Right lobe of liver (tissue), 6 donors: Measurements from ENCODE around the gene FTO. TPM values are rescaled to one million over a fixed set of nuclear protein-coding genes. Genes with fewer than 3 reads are reported as not detected.

Source experiments
- ATAC-seq, 4 donors: fragments of 200-7000 bp; cut with Tn5 transposase; one replicate each; pipeline ENCODE4 v1.9.1; 2020; ENCODE audit warnings: mild to moderate bottlenecking in 4 of 4, moderate library complexity in 4 of 4
- DNase-seq, 3 donors: peaks; one replicate each; pipeline ENCODE4 v3.0.0-alpha.2; 2020
- H3K27ac ChIP-seq, 3 donors: fragments of 200-600 bp; one replicate each; pipeline ENCODE4 v1.8.0; 2022
- H3K27me3 ChIP-seq, 2 donors: fragments of 200-600 bp; one replicate each; pipeline ENCODE4 v1.8.0; 2022
- H3K36me3 ChIP-seq, 4 donors: fragments of 200-600 bp; sonication (generic) in 1 of 4; one replicate each; pipeline versions ENCODE4 v1.5.1 to v1.8.0; 2017 to 2022; ENCODE audit warnings: control low read depth in 1 of 4
- H3K4me1 ChIP-seq, 4 donors: fragments of 200-600 bp; sonication (generic) in 1 of 4; one replicate each; pipeline versions ENCODE4 v1.5.1 to v1.8.0; 2017 to 2022; ENCODE audit warnings: control low read depth in 1 of 4
- H3K4me3 ChIP-seq, 3 donors: fragments of 200-600 bp; one replicate each; pipeline ENCODE4 v1.8.0; 2022
- H3K9me3 ChIP-seq, 4 donors: fragments of 200-600 bp; sonication (generic) in 1 of 4; one replicate each; pipeline versions ENCODE4 v1.5.1 to v1.8.0; 2017 to 2022; ENCODE audit warnings: control low read depth in 1 of 4
- POLR2A ChIP-seq: fragments of 450-650 bp; IDR thresholded peaks from one replicate; pipeline ENCODE4 v1.6.1; 2017; ENCODE audit warnings: antibody characterized with exemption, mild to moderate bottlenecking
- WGBS: methylation state at CpG from one replicate; pipeline ENCODE4 v1.1.6; 2018; ENCODE audit warnings: low coverage, low lambda C conversion rate; ENCODE audit not compliant: insufficient coverage; ENCODE audit errors: missing lambda C conversion rate; 5-methylcytosine and 5-hydroxymethylcytosine counted together
- intact Hi-C, 2 donors: fragments of 100-400 bp; cut with DNase I; formaldehyde crosslinking; loops; one replicate each; pipeline versions ENCODE4 v1.11.2 to v1.14.1; 2022
- total RNA-seq, 6 experiments: library from RNA; depleted of rRNA in 2 of 6; stranded (reverse); fragments of >200 nt in 2 of 6; fragmentation: NEBNext Ultra II Directional in 3 of 6; extraction: Animal tissue kit (Norgen Biotek cat#: 25700) in 3 of 6; gene quantifications; one replicate each; pipeline versions ENCODE4 v1.1.0 to v1.2.4, GENCODE V29; 2016 to 2023
- TF ChIP-seq, protein P1 (sequence below), 4 donors: fragments of 200-600 bp in 3 of 4; fragments of 450-650 bp in 1 of 4; IDR thresholded peaks; one replicate each; pipeline versions ENCODE4 v1.5.1 to v1.8.0; 2016 to 2022; ENCODE audit warnings: antibody characterized with exemption in 4 of 4, mild to moderate bottlenecking in 2 of 4
- donor health status: DM: no; HTN: yes; CAD: no.
- donor health status: DM: no; HTN: no; CAD: no.
- donor health status: DM: no; HTN: no; CAD: no.
- donor health status: DM: no; HTN: yes; CAD: no.
- donor health status: DM: no; HTN: yes; CAD: no.

The FTO gene
- total RNA-seq, 6 experiments from 2014 or later: 28.9 to 51.6 (median 33.6) TPM

DNA sequence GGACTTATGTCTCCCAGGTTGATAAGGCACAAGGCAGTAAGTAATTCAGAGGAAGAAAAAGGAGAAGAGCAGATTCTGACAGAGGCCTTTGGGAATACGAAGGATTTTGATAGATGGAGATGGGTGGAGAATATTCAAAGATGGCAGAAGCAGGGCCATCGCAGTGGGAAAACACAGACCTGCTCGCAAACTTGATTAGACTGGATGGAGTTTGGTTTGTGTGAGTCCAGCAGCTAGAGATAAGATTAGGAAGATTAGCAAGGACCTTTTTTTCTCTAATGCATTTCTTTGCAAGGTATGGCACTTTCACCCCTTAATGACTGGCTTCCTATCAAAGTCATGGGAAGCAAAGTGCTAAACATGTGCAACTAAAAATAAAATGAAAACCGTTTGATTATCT is 196.7 kb downstream of the FTO start:
- intact Hi-C loops: no loop called here
- Histone ChIP-seq H3K9me3 (no peaks in the 10 kb centered on the region), H3K27me3 (no peaks in the 10 kb centered on the region), H3K36me3 (no peaks in the 10 kb centered on the region), H3K27ac (no peak overlapping the region), H3K4me3 (no peak overlapping the region), H3K4me1 (peaks cover 0 to 8% (median 0%) of the 10 kb centered on the region in 4 donors)
- WGBS: 78% methylated on average over 4 of the region's 4 CpGs
- TF ChIP-seq, protein P1, sequence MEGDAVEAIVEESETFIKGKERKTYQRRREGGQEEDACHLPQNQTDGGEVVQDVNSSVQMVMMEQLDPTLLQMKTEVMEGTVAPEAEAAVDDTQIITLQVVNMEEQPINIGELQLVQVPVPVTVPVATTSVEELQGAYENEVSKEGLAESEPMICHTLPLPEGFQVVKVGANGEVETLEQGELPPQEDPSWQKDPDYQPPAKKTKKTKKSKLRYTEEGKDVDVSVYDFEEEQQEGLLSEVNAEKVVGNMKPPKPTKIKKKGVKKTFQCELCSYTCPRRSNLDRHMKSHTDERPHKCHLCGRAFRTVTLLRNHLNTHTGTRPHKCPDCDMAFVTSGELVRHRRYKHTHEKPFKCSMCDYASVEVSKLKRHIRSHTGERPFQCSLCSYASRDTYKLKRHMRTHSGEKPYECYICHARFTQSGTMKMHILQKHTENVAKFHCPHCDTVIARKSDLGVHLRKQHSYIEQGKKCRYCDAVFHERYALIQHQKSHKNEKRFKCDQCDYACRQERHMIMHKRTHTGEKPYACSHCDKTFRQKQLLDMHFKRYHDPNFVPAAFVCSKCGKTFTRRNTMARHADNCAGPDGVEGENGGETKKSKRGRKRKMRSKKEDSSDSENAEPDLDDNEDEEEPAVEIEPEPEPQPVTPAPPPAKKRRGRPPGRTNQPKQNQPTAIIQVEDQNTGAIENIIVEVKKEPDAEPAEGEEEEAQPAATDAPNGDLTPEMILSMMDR (IDR thresholded peaks at IDR 0.05): no peak
- no peak for TF ChIP-seq POLR2A
- ATAC-seq: no peak
- no peak for DNase-seq

GRCh38 chr16:53901408-53901807 is 197.5 kb downstream of the FTO start:
- WGBS: 88% methylated on average over 2 of the region's 2 CpGs
- Histone ChIP-seq H3K27ac (no peak overlapping the region), H3K27me3 (no peaks in the 10 kb centered on the region), H3K4me1 (peaks cover 0 to 8% (median 0%) of the 10 kb centered on the region in 4 donors), H3K9me3 (no peaks in the 10 kb centered on the region), H3K4me3 (no peak overlapping the region), H3K36me3 (no peaks in the 10 kb centered on the region)
- TF ChIP-seq, protein P1 (IDR thresholded peaks at IDR 0.05): no peak
- TF ChIP-seq POLR2A: no peak
- ATAC-seq: no peak
- DNase-seq: no peak
- intact Hi-C loops: no loop called here

GRCh38 chr16:53904533-53904932 is 200.6 kb downstream of the FTO start:
- Histone ChIP-seq H3K27me3 (no peaks in the 10 kb centered on the region), H3K9me3 (no peaks in the 10 kb centered on the region), H3K4me1 (no peaks in the 10 kb centered on the region), H3K4me3 (no peak overlapping the region), H3K36me3 (no peaks in the 10 kb centered on the region), H3K27ac (no peak overlapping the region)
- WGBS: 86% methylated on average over 1 of the region's 6 CpGs
- intact Hi-C loops: no loop called here
- no peak for ATAC-seq
- DNase-seq: no peak
- TF ChIP-seq POLR2A: no peak

GRCh38 chr16:53905028-53905427 is 201.1 kb downstream of the FTO start:
- Histone ChIP-seq H3K27ac (no peak overlapping the region), H3K4me3 (no peak overlapping the region), H3K27me3 (no peaks in the 10 kb centered on the region), H3K4me1 (no peaks in the 10 kb centered on the region), H3K36me3 (no peaks in the 10 kb centered on the region), H3K9me3 (no peaks in the 10 kb centered on the region)
- ATAC-seq (no peak), DNase-seq (no peak)
- TF ChIP-seq, protein P1 (IDR thresholded peaks at IDR 0.05): no peak
- no peak for TF ChIP-seq POLR2A
- intact Hi-C loops: no loop called here

DNA sequence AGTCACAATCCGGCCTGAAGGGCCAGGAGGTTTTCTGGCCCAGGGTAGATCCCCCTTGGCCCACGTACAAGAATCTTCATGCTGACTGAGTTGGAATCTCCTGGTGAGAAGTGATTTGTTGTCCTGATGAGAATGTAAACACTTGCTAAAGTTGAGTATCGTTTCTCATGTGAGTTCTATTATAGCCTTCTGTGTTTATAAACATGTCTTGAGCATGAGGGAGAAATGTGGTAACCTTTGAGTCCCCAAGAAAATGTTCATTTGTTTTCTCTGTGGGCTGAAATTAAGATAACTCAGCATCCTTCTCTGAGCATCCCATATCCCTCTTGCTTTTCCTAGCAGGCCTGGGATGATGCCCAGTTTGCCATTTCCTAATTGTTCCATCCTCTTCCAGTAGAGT is 204.8 kb downstream of the FTO start:
- H3K4me3 ChIP-seq: no peak overlapping the region
- ATAC-seq (no peak), DNase-seq (no peak)
- no peak overlapping the region for H3K27ac ChIP-seq
- H3K27me3 ChIP-seq: no peaks in the 10 kb centered on the region
- intact Hi-C loops: no loop called here
- no peaks in the 10 kb centered on the region for H3K9me3 ChIP-seq
- TF ChIP-seq, protein P1 (IDR thresholded peaks at IDR 0.05): no peak
- TF ChIP-seq POLR2A: no peak
- WGBS: 77% methylated on average over 3 of the region's 3 CpGs
- no peaks in the 10 kb centered on the region for H3K36me3 ChIP-seq
- H3K4me1 ChIP-seq: peaks cover 0 to 9% (median 3%) of the 10 kb centered on the region in 4 donors
